Esophagus muscularis mucosa (tissue), 4 donors: Measurements from ENCODE around the gene DUS4L. TPM values are rescaled to one million over a fixed set of nuclear protein-coding genes. Genes with fewer than 3 reads are reported as not detected.

Experiments
- DNase-seq: peaks from one replicate; pipeline ENCODE4 v3.0.0-alpha.2; 2017; ENCODE audit errors: extremely low spot score
- H3K27ac ChIP-seq, 4 donors: fragments of 200-600 bp; sonication (generic); replicated peaks in 1 of 4; 1 replicate in 3 of 4; 2 replicates in 1 of 4; pipeline ENCODE4 v1.5.1; 2016 to 2019; ENCODE audit warnings: mild to moderate bottlenecking in 1 of 4
- H3K27me3 ChIP-seq, 4 donors: fragments of 200-600 bp; sonication (generic); one replicate each; pipeline versions ENCODE4 v1.5.1 to v1.6.0; 2016 to 2019
- H3K36me3 ChIP-seq, 4 donors: fragments of 200-600 bp; sonication (generic); one replicate each; pipeline ENCODE4 v1.5.1; 2016 to 2019
- H3K4me1 ChIP-seq, 4 donors: fragments of 200-600 bp; sonication (generic); one replicate each; pipeline ENCODE4 v1.5.1; 2016 to 2019
- H3K4me3 ChIP-seq, 4 donors: fragments of 200-600 bp; sonication (generic); 1 replicate in 2 of 4; 2 replicates in 2 of 4; pipeline ENCODE4 v1.5.1; 2016 to 2019; ENCODE audit warnings: mild to moderate bottlenecking in 4 of 4, moderate library complexity in 1 of 4
- H3K9me3 ChIP-seq, 4 donors: fragments of 200-600 bp; sonication (generic); 1 replicate in 3 of 4; 2 replicates in 1 of 4; pipeline ENCODE4 v1.5.1; 2016 to 2019
- EP300 ChIP-seq: sonication (generic); formaldehyde crosslinking; IDR thresholded peaks from one replicate; pipeline ENCODE4 v1.6.1; 2017; ENCODE audit warnings: antibody characterized with exemption
- POLR2A ChIP-seq: fragments of 450-650 bp; IDR thresholded peaks from one replicate; pipeline ENCODE4 v1.6.1; 2017; ENCODE audit warnings: antibody characterized with exemption, moderate library complexity, mild to moderate bottlenecking, low read depth
- POLR2AphosphoS5 ChIP-seq, 2 donors: sonication (generic); formaldehyde crosslinking; IDR thresholded peaks; one replicate each; pipeline ENCODE4 v1.6.1; 2017; ENCODE audit warnings: antibody characterized with exemption in 2 of 2
- WGBS: methylation state at CpG from one replicate; pipeline ENCODE4 v1.1.5; 2018; 5-methylcytosine and 5-hydroxymethylcytosine counted together
- intact Hi-C: fragments of 100-400 bp; cut with DNase I; formaldehyde crosslinking; loops from one replicate; pipeline ENCODE4 v1.15.1; 2023
- total RNA-seq, 4 donors: library from RNA; depleted of rRNA; stranded (reverse); fragments of >200 nt; gene quantifications; one replicate each; pipeline versions ENCODE4 v1.1.0 to v1.2.1, GENCODE V29; 2016
- TF ChIP-seq, protein P1 (sequence below), 3 experiments: fragments of 200-600 bp in 2 of 3; fragments of 450-650 bp in 1 of 3; sonication (generic) in 2 of 3; IDR thresholded peaks; one replicate each; pipeline ENCODE4 v1.5.1; 2017 to 2019; ENCODE audit warnings: antibody characterized with exemption in 3 of 3, mild to moderate bottlenecking in 2 of 3, moderate library complexity in 1 of 3

The DUS4L gene
- total RNA-seq, 4 donors from 2014 or later = 3.6 to 7.5 (median 6.6) TPM

DNA sequence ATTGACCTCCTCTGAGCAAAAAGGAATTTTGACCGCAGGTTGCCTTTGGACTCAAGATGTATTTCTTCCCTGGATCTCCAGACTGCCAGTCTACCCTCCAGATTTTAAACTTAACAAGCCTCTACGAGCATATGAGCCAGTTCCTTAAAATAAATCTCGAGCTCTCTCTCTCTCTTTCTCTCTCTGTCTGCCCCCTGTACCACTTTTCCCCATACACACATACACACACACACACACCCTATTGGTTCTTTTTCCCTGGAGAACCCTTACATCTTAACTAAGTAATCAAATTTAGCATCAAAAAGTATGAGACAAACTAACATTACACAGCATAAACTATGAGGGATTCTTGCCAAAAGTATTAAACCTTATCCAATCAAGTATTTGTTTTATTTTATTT, 27.6 kb downstream of the DUS4L start:
- no peaks in the 10 kb centered on the region for H3K9me3 ChIP-seq
- peaks cover 0 to 17% (median 11%) of the 10 kb centered on the region in 4 donors for H3K36me3 ChIP-seq
- DNase-seq = no peak
- H3K27me3 ChIP-seq = no peaks in the 10 kb centered on the region
- WGBS = 68% methylated on average over 3 of the region's 3 CpGs
- peaks cover 12 to 32% (median 17%) of the 10 kb centered on the region in 4 donors for H3K4me1 ChIP-seq
- no peak overlapping the region for H3K4me3 ChIP-seq
- peak overlapping the region in 1 of 4 donors; percentile 16 for H3K27ac ChIP-seq
- TF ChIP-seq POLR2AphosphoS5 (IDR thresholded peaks at IDR 0.05) (no peak), POLR2A (no peak), EP300 (no peak)
- TF ChIP-seq, protein P1, sequence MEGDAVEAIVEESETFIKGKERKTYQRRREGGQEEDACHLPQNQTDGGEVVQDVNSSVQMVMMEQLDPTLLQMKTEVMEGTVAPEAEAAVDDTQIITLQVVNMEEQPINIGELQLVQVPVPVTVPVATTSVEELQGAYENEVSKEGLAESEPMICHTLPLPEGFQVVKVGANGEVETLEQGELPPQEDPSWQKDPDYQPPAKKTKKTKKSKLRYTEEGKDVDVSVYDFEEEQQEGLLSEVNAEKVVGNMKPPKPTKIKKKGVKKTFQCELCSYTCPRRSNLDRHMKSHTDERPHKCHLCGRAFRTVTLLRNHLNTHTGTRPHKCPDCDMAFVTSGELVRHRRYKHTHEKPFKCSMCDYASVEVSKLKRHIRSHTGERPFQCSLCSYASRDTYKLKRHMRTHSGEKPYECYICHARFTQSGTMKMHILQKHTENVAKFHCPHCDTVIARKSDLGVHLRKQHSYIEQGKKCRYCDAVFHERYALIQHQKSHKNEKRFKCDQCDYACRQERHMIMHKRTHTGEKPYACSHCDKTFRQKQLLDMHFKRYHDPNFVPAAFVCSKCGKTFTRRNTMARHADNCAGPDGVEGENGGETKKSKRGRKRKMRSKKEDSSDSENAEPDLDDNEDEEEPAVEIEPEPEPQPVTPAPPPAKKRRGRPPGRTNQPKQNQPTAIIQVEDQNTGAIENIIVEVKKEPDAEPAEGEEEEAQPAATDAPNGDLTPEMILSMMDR (IDR thresholded peaks at IDR 0.05) = no peak
- intact Hi-C loops = no loop called here

DNA sequence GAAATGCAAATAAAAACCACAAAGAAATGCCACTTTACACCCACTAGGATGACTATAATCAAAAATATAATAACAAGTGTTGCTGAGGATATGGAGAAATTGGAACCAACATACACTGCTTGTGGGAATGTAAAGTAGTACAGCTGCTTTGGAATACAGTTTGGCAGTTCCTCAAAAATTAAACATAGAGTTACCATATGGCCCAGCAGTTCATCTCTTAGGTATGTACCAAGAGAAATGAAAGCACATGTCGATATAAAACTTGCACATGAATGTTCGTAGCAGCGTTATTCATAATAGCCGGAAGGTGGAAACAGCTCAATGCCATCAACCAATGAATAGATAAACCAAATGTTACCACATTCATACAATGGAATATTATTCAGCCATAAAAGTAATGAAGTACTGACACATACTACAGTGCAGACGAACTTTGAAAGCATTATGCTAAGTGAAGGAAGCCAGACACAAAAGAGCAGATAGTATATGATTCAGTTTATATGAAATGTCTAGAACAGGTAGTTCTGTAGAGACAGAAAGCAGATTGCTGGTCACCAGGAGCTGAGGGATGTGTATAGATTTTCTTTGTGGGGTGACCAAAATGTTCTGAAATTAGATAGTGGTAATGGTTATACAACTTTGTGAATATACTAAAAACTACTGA, 28.7 kb downstream of the DUS4L start:
- intact Hi-C loops = no loop called here
- H3K36me3 ChIP-seq = peaks cover 0 to 21% (median 13%) of the 10 kb centered on the region in 4 donors
- TF ChIP-seq POLR2AphosphoS5 (IDR thresholded peaks at IDR 0.05) (no peak), EP300 (no peak), POLR2A (no peak)
- TF ChIP-seq, protein P1 (IDR thresholded peaks at IDR 0.05) = no peak

GRCh38 chr7:107593025-107593410, 29.2 kb downstream of the DUS4L start:
- DNase-seq = no peak
- TF ChIP-seq, protein P1 (IDR thresholded peaks at IDR 0.05) = no peak
- TF ChIP-seq POLR2AphosphoS5 (IDR thresholded peaks at IDR 0.05) = no peak
- TF ChIP-seq POLR2A = no peak
- Histone ChIP-seq H3K4me3 (no peak overlapping the region), H3K4me1 (peaks cover 17 to 32% (median 19%) of the 10 kb centered on the region in 4 donors), H3K36me3 (peaks cover 0 to 26% (median 16%) of the 10 kb centered on the region in 4 donors), H3K27ac (no peak overlapping the region), H3K27me3 (no peaks in the 10 kb centered on the region), H3K9me3 (no peaks in the 10 kb centered on the region)
- intact Hi-C loops = no loop called here
- 90% methylated on average over 1 of the region's 1 CpG for WGBS

More for the DNA sequence above, 28.7 kb downstream of the DUS4L start:
- Histone ChIP-seq H3K9me3 (no peaks in the 10 kb centered on the region), H3K4me1 (peaks cover 17 to 32% (median 19%) of the 10 kb centered on the region in 4 donors), H3K27me3 (no peaks in the 10 kb centered on the region), H3K4me3 (no peak overlapping the region), H3K27ac (no peak overlapping the region)
- WGBS = 92% methylated on average over 5 of the region's 5 CpGs
- no peak for DNase-seq

DNA sequence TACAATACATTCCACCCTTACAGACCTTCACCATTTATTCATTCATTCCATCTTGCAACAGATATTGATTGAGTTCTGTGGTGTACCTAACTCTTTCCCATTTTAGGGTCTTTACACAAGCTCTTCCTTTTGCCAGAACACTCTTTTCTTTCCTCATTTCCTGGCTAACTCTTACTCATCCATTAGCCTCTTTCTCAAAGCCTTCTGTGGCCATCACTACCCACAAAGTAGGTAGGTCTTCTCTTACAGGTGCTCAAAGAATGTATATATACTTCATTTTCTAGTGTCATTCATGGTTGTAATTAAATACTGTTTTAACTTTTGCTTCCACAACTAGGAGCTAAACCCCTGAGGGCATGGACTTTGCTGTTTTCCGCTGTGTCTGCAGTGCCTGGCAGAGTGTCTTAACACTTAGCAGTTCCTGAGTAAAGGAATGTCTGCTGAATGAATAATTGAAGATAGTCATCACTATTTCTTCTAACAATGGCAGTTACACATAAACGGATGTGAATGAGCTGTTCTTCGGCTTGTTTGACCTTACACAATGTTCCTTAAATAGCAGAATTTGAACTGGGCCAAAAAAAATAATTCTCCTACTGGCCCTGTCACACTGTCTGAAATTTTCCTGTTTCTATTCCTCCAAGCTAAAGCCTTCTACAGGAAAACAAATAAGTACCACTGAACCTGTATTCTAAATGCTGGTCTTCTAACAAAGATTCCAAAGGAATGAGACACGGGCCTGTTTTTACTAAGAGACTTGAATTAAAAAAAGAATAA, 31.4 kb downstream of the DUS4L start:
- TF ChIP-seq EP300 (no peak), POLR2AphosphoS5 (IDR thresholded peaks at IDR 0.05) (peak; percentile 47 to 66)
- intact Hi-C loops = no loop called here
- peaks cover 0 to 31% (median 19%) of the 10 kb centered on the region in 4 donors for H3K36me3 ChIP-seq
- no peak for DNase-seq
- H3K4me1 ChIP-seq = peaks cover 17 to 32% (median 19%) of the 10 kb centered on the region in 4 donors
- peak overlapping the region; percentile 68 to 80 (median 73) for H3K27ac ChIP-seq
- H3K9me3 ChIP-seq = no peaks in the 10 kb centered on the region
- no peak overlapping the region for H3K4me3 ChIP-seq
- WGBS = 21% methylated on average over 4 of the region's 4 CpGs
- no peaks in the 10 kb centered on the region for H3K27me3 ChIP-seq

GRCh38 chr7:107596881-107597581, 33.3 kb downstream of the DUS4L start:
- TF ChIP-seq POLR2AphosphoS5 (IDR thresholded peaks at IDR 0.05) = no peak
- WGBS = 88% methylated on average over 5 of the region's 5 CpGs
- peaks cover 17 to 20% (median 19%) of the 10 kb centered on the region in 4 donors for H3K4me1 ChIP-seq
- H3K27me3 ChIP-seq = no peaks in the 10 kb centered on the region
- H3K27ac ChIP-seq = no peak overlapping the region
- peaks cover 6 to 50% (median 32%) of the 10 kb centered on the region in 4 donors for H3K36me3 ChIP-seq
- intact Hi-C loops = no loop called here
- no peaks in the 10 kb centered on the region for H3K9me3 ChIP-seq
- no peak for DNase-seq
- no peak overlapping the region for H3K4me3 ChIP-seq
